Lung (tissue), 12 donors: ENCODE data around the gene TMEM53. TPM values are rescaled to one million over a fixed set of nuclear protein-coding genes. Genes with fewer than 3 reads are reported as not detected.

Experiments
- ATAC-seq: fragments of 200-7000 bp; cut with Tn5 transposase; one replicate; pipeline ENCODE4 v1.9.1; 2020; ENCODE audit warnings: moderate number of reproducible peaks; ENCODE audit not compliant: insufficient read depth, low FRiP score
- DNase-seq, 3 donors: peaks; one replicate each; pipeline ENCODE4 v3.0.0-alpha.2; 2013 to 2017
- H3K27ac ChIP-seq, 2 donors: one replicate each; pipeline ENCODE4 v1.5.1; 2013; ENCODE audit warnings: mild to moderate bottlenecking in 2 of 2, moderate library complexity in 2 of 2, control low read depth in 1 of 2, inconsistent platforms in 1 of 2, low read depth in 1 of 2, low read length in 1 of 2
- H3K27me3 ChIP-seq, 3 donors: one replicate each; pipeline ENCODE4 v1.5.1; 2013; ENCODE audit warnings: low read length in 2 of 3; ENCODE audit not compliant: control insufficient read depth in 3 of 3, insufficient read depth in 3 of 3
- H3K36me3 ChIP-seq, 4 donors: one replicate each; pipeline ENCODE4 v1.5.1; 2013; ENCODE audit warnings: low read length in 4 of 4, mild to moderate bottlenecking in 1 of 4, moderate library complexity in 1 of 4; ENCODE audit not compliant: control insufficient read depth in 4 of 4, insufficient read depth in 4 of 4
- H3K4me1 ChIP-seq, 5 donors: one replicate each; pipeline ENCODE4 v1.5.1; 2013; ENCODE audit warnings: low read length in 5 of 5, mild to moderate bottlenecking in 2 of 5, moderate library complexity in 1 of 5; ENCODE audit not compliant: control insufficient read depth in 5 of 5, insufficient read depth in 5 of 5
- H3K4me3 ChIP-seq: one replicate; pipeline ENCODE4 v1.5.1; 2013; ENCODE audit warnings: mild to moderate bottlenecking, control low read depth, moderate library complexity
- H3K9ac ChIP-seq, 2 donors: one replicate each; pipeline ENCODE4 v1.5.1; 2013; ENCODE audit warnings: low read length in 2 of 2, control low read depth in 1 of 2; ENCODE audit not compliant: insufficient read depth in 1 of 2
- H3K9me3 ChIP-seq, 4 donors: one replicate each; pipeline ENCODE4 v1.5.1; 2013; ENCODE audit warnings: low read length in 3 of 4, mild to moderate bottlenecking in 1 of 4, moderate library complexity in 1 of 4; ENCODE audit not compliant: control insufficient read depth in 4 of 4, insufficient read depth in 3 of 4
- CTCF ChIP-seq: IDR thresholded peaks from 2 replicates; pipeline ENCODE4 v1.5.1; 2012; ENCODE audit warnings: mild to moderate bottlenecking; ENCODE audit errors: control extremely low read depth, extremely low read depth
- WGBS, 2 donors: extraction: QIAGEN DNeasy Blood & Tissue Kit; methylation state at CpG; one replicate each; pipeline ENCODE4 v1.1.7; 2013; 5-methylcytosine and 5-hydroxymethylcytosine counted together
- polyA plus RNA-seq, 2 donors: library from polyadenylated mRNA; stranded (reverse); fragments of 200-250 nt; gene quantifications; one replicate each; pipeline ENCODE4 v1.2.1, GENCODE V29; 2013
- total RNA-seq, 2 donors: library from RNA; depleted of rRNA in 1 of 2; stranded (reverse); fragments of >200 nt in 1 of 2; gene quantifications; one replicate each; pipeline ENCODE4 v1.2.1, GENCODE V29; 2014 to 2021
- donor health status: control.
- donor health status: control.
- donor health status: Bipolar disorder and iron deficiency.
- donor health status: healthy.
- donor health status: DM: yes; HTN: yes; CAD: no.

The TMEM53 gene
- total and polyA plus RNA-seq, 4 donors: 7.1 to 26.4 (median 18.4) TPM

GRCh38 chr1:44649788-44650158, 24.5 kb downstream of the TMEM53 start:
- Histone ChIP-seq H3K36me3 (peaks cover 13 to 76% (median 21%) of the 10 kb centered on the region in 4 donors), H3K9me3 (no peaks in the 10 kb centered on the region), H3K27ac (no peak overlapping the region), H3K4me1 (peaks cover 0 to 16% (median 0%) of the 10 kb centered on the region in 5 donors), H3K4me3 (no peak overlapping the region), H3K27me3 (no peaks in the 10 kb centered on the region), H3K9ac (no peak overlapping the region)
- ATAC-seq: no peak
- DNase-seq: no peak
- no peak for TF ChIP-seq CTCF
- 89 to 94% methylated on average over 13 of the region's 13 CpGs for WGBS, 2 donors

DNA sequence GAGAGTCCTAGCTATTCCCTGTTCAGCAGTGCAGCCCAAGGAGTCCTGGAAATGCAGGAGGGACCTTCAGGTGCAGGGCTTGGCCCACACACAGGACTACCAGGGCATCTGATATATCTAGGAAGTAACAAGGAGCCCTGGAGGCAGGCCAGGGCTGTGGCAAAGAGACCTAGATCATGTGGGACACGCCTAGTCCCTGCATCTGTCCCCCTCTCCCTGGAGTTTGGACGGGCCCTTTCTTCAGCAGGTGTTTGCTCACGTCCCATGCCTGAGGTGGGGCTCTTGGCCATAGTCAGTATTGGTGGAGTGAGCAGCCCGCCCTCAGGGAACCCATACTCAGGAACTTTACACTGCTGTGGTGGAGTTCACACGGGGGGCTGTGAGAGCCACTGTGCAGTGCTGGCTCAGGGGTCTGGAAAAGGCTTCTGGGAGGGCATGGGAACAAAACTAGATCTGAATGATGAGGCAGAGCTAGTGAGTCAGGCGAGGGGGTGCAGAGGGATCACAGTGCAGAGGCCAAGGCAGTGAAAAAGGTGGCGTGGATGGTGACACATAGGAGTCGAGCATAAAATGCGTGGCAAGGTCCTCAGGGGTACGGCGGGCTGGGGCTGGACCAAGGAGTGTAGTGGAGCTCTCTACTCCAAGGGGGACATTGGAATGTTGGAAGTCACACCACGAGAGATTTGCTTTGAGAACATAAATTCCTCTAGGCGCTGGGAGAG, 25.6 kb downstream of the TMEM53 start:
- no peak overlapping the region for H3K9ac ChIP-seq
- H3K9me3 ChIP-seq: no peaks in the 10 kb centered on the region
- H3K4me3 ChIP-seq: no peak overlapping the region
- H3K36me3 ChIP-seq: peaks cover 13 to 81% (median 25%) of the 10 kb centered on the region in 4 donors
- no peak for TF ChIP-seq CTCF
- no peaks in the 10 kb centered on the region for H3K27me3 ChIP-seq
- H3K27ac ChIP-seq: no peak overlapping the region
- ATAC-seq (no peak), DNase-seq (no peak)
- peaks cover 0 to 20% (median 0%) of the 10 kb centered on the region in 5 donors for H3K4me1 ChIP-seq
- 90% methylated on average over 13 of the region's 13 CpGs for WGBS, 2 donors

DNA sequence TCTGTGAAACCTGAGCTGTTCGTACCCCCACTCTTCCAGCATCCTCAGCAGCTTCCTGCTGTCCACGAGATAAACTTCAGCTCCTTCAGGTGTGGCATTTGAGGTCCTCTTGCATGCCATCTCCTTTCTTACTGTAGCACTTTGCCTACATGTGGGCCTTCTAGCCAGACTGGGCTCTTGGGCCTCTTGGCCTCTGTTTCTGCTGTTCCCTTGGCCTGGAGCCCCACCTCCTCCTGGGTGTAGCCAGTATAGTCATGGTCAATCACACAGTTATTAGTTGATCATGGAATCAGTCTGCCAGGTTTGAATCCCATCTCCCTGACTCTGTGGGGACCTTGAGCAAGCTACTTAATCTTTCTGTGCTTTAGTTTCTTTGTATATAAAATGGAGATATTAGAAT, 26.4 kb downstream of the TMEM53 start:
- Histone ChIP-seq H3K9ac (no peak overlapping the region), H3K9me3 (no peaks in the 10 kb centered on the region), H3K4me1 (peaks cover 0 to 24% (median 0%) of the 10 kb centered on the region in 5 donors), H3K4me3 (no peak overlapping the region), H3K27me3 (no peaks in the 10 kb centered on the region), H3K27ac (no peak overlapping the region), H3K36me3 (peaks cover 13 to 84% (median 27%) of the 10 kb centered on the region in 4 donors)
- 85 to 86% methylated on average over 2 of the region's 2 CpGs for WGBS, 2 donors
- TF ChIP-seq CTCF: no peak
- DNase-seq (no peak), ATAC-seq (no peak)
